HG02885 (cell line): ENCODE data around the gene DOCK2.
"Not testable (repeated sequence)": the region's sequence is repeated elsewhere in the genome, so short reads cannot be mapped to it uniquely, and the experiment has no call there.

Experiments
- ATAC-seq: cut with Tn5 transposase; IDR thresholded peaks from one replicate; pipeline ENCODE4 v1.9.1; 2021; ENCODE audit warnings: mild to moderate bottlenecking; ENCODE audit not compliant: unreplicated experiment, poor library complexity

Gene DOCK2

GRCh38 chr5:170067152-170067551 is 430.1 kb downstream of the DOCK2 start:
- no peak for ATAC-seq

DNA sequence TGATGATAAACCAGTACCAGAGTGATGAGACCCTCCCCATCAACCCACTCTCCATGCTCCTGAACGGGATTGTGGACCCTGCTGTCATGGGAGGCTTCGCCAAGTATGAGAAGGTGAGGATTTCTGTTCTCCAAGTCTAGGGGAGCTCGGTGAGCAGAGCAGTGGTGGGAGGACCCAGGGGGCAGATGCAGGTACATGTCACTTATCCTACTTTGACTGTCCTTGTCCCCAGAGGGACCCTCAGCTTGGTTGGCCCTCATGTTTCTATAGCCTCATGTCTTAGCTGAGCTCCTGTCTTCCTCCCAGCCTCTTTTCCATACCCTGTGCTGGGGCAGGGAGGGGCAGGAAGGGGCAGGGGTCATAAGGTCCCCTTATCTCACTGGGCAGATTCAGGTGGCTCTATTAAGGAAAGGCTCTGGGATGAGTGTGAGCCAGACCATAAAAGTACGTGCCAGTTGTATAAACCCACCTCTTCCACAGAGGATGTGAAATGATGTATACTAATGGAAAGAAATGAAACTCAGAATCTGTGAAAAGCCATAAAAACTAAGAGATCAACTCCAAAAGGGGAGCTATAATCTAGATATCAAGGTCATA is 430.6 kb downstream of the DOCK2 start:
- no peak for ATAC-seq

- no peak for ATAC-seq
Measured at GRCh38 chr5:170069512-170069911, 432.4 kb downstream of the DOCK2 start.

GRCh38 chr5:170070556-170071412 is 433.7 kb downstream of the DOCK2 start:
- ATAC-seq = no peak

DNA sequence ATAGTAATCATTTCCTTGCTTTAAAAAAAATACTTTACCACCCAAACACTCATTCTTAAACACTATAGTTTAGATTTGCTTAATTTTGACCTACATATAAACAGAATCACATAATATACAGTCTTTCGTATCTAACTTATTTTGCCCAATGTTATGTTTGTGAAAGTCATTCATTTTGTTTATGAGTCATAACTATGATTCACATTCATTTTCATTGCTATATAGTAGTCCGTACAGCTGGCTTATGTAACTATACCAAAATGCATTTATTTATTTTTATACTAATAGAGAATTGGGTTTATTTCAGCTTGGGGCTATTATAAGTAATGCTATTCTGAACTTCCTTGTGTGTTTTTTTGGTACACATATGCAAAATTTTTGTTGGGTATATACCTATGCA is 434.7 kb downstream of the DOCK2 start:
- no peak for ATAC-seq

GRCh38 chr5:170075696-170076095 is 438.6 kb downstream of the DOCK2 start:
- no peak for ATAC-seq

DNA sequence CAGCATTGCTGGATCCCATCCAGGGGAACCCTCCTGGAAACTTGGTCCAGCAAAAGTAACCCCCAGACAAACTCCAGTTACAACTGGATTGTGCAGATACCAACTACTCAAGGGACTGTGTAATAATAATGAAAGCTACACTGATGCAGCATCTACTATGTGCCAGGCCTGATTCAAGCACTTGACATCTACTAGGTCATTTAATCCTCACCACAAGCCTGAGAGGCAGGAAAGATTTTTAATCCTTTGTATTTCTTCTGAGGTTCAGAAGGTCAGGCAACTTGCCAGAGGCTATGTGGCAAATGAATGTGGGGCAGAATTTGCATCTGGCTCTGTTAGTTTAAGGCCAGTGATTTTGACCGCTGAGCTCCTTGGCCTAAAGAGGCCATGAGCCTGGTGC is 439.1 kb downstream of the DOCK2 start:
- no peak for ATAC-seq

DNA sequence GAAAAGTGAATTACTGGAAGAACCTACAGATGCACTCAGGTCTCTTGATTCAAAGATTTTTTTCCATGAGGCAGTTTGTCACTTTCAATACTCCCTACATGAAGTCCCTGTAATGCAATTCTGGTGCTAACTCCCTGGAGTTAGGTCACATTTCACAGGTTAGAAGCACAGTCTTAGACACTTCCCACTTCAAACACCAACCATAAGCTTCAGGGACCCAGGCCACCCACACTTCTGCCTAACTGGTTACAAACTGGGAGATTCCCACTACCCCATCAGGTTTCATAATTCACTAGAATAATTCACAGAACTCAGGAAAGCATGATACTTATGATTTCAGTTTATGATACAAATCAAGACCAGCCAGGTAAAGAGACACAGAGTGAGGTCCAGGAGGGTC is 439.7 kb downstream of the DOCK2 start:
- no peak for ATAC-seq

GRCh38 chr5:170077526-170077925 is 440.5 kb downstream of the DOCK2 start:
- ATAC-seq = no peak

DNA sequence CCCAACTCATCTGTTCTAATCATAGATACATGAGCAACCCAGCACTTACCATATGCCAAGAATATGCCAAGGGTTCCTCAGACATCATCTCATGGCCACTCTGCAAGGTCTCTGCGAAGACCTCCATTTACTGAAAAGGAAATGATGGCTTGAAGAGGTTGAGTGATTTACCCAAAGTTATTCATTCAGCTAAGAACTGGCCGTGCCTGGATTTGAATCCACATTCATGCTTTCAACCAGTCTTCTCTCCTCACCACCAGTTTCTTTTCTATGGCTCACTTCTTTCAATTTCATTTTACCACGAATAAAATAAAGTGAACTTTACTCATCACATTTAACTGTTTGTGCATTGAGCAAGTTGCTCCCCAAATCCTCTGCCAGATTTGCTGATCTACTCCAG is 441.4 kb downstream of the DOCK2 start:
- ATAC-seq = no peak

GRCh38 chr5:170078931-170079330 is 441.9 kb downstream of the DOCK2 start:
- no peak for ATAC-seq

- no peak for ATAC-seq
Measured at GRCh38 chr5:170080217-170080616, 443.1 kb downstream of the DOCK2 start.

- no peak for ATAC-seq
Measured at GRCh38 chr5:170080786-170081445, 443.8 kb downstream of the DOCK2 start.

DNA sequence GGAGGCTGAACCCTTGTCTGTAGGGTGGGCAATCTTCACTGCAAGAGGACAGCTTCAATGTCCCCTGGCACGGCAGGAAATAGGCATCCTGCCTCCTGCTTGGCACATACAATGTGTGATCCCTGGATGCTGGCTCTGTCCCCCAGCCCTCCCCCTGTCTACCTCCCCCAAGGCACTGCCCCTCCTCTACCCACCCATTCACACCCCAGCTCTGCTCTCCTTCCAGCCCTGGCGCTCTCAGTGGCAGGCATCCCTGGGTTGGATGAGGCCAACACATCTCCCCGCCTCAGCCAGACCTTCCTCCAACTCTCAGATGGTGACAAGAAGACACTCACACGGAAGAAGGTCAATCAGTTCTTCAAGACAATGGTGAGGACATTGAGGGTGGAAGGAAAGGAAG is 444.5 kb downstream of the DOCK2 start:
- ATAC-seq = no peak

DNA sequence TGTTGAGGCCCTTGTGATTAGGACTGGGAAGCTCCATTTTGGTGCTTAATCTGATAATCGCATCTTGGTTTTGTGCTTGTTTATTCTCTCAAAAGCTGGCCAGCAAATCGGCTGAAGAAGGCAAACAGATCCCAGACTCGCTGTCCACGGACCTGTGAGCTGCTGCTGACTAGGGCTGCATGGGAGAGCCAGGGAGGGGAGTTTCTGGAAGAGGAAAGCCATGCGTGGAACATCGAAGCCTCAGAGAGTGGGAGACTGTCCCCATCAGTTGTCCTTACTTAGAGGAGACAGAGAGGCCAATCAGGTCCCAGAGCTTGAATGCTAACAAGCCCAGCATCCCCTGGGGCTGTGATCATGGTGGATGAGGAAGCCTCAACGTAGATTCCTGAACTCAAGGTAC is 445.6 kb downstream of the DOCK2 start:
- ATAC-seq = no peak

DNA sequence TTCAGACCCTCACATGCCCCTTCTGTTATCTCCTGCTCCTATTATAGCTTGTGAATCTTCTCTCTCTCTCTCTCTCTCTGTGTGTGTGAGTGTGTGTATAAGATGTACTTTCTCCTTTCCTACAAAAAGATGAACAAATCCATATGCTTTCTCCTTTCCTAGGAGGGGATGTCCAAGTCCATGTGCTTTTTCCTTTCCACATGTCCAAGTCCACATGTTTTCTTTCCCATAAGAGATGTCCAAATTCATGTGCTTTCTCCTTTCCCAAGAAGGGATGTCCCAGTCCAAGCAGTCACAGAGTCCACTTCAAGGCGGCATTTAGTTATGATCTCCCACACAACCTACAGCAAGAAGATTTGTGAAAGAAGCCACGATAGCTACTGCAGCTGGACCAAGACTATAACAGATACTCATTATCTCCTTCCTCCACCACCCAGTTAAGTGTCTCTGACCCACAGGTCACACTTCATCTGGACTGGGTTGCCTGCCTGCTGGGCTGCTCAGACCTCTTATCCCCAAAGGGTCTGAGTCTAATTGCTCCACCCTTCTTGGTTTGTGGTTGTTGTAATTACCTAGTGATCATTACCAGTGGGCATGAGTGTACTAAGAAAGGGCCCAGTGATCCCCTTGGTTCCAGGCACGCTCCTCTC is 450.2 kb downstream of the DOCK2 start:
- ATAC-seq = no peak

- no peak for ATAC-seq
Measured at GRCh38 chr5:170092455-170093101, 455.5 kb downstream of the DOCK2 start.

DNA sequence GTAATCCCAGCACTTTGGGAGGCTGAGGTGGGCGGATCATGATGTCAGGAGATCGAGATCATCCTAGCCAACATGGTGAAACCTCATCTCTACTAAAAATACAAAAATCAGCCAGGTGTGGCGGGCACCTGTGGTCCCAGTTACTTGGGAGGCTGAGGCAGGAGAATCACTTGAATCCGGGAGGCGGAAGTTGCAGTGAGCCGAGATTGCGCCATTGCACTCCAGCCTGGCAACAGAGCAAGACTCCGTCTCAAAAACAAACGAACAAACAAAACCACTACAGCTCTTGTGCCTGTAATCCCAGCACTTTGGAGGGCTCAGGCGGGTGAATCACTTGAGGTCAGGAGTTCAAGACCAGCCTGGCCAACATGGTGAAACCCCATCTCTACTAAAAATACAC is 457.3 kb downstream of the DOCK2 start:
- not testable (repeated sequence) for ATAC-seq

GRCh38 chr5:170095646-170096045 is 458.6 kb downstream of the DOCK2 start:
- no peak for ATAC-seq

DNA sequence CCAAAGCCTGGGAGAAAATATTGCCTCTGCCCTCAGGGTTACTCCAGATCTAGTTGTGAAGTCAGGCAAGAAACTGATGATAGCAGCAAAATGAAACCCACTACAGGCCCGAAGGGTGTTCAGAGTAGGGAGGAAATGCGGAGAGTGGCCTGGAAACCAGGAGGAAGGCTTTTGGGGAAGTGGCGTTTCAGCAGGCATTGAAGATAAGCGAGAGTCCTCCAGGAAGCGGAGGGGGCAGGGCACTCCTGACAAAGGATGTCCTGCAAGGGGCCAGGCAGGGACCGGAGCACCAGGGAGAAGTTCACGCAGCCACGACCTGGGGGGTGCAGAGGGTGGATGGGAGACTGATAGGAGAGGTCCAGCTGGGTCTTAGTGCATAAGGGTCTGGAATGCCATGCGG is 460.9 kb downstream of the DOCK2 start:
- ATAC-seq = no peak
